ENCODE measurements around the gene PGAM2. TPM values are rescaled to one million over a fixed set of nuclear protein-coding genes. Genes with fewer than 3 reads are reported as not detected.
A peak's percentile ranks its signal among the peaks of the same experiment; 100 is the strongest.

Gene PGAM2
- total and polyA plus RNA-seq, 2 of the 13 experiments (the other 11 are each of a cell fraction or from before 2014, with no cell fraction given): 0.22 TPM; not detected in 1

DNA sequence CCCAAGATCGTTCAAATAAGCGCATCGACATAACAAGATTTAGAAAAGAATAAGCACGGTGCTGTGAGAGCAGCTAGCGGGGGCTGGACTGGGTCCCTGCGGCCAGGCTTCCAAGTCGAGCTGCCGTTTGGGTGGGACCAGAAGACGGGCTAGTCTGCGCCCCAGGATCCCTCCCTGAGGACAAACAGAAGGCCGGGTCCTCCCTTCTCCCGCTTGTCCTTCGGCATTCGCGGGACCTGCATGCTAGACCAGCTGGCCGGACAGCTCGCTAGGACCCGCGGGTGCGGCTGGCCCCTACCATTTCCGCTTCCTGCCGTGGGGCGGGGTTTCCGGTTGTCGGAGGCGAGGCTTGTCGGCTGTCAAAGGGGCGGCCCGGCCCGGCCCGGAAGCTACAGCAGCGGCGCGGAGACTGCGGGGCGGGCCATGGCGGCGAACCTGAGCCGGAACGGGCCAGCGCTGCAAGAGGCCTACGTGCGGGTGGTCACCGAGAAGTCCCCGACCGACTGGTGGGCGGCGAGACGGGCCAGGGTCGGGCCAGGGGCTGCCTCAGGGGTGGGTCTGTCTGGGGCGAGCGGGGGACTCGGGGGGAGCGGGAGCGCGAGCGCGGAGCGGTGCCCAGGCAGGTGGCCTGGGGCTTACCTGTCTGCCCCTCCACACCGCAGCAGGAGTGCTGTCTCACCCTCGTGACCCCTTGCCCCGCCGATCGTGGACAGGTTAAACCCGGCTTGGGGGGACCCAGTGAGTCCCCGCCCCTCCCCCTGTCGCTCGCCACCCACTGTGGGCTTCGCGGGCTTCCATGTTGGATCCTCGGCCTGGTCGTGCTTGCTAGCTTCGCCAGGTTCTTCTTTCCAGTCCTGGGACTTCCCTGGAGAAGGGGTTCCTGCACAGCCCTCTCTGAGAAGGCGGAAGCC lies 20.8 kb downstream of the PGAM2 start, which contains the start of gene DBNL (continued):
- TF ChIP-seq ZBTB3 (CRISPR knock-in tag; IDR thresholded peaks at IDR 0.05; ENCODE audit: borderline replicate concordance, low read depth) (no peak), KLF16 (CRISPR knock-in tag; IDR thresholded peaks at IDR 0.05) (peak in 1 of 2 experiments; percentile 70; a peak in 1 of 4 replicates), ZNF260 (CRISPR knock-in tag; IDR thresholded peaks at IDR 0.05; ENCODE audit: borderline replicate concordance, low read depth) (no peak), ZNF296 (CRISPR knock-in tag; conservative IDR thresholded peaks at IDR 0.05) (no peak), ZNF614 (CRISPR knock-in tag; IDR thresholded peaks at IDR 0.05; ENCODE audit: borderline replicate concordance) (peak; percentile 60; the same call in 1 of the 2 replicates), TOE1 (CRISPR knock-in tag; IDR thresholded peaks at IDR 0.05) (no peak), TP53 (CRISPR knock-in tag; conservative IDR thresholded peaks at IDR 0.05) (no peak), ZNF629 (CRISPR knock-in tag; conservative IDR thresholded peaks at IDR 0.05) (peak; percentile 19; the same call in 1 of the 2 replicates), SNRNP70 (IDR thresholded peaks at IDR 0.05; ENCODE audit: low read depth, low read length) (no peak), E2F2 (CRISPR knock-in tag; IDR thresholded peaks at IDR 0.05; ENCODE audit: borderline replicate concordance) (no peak), PAXIP1 (CRISPR knock-in tag; conservative IDR thresholded peaks at IDR 0.05) (peak; percentile 42; the same call in 1 of the 2 replicates), ARID4A (CRISPR knock-in tag; IDR thresholded peaks at IDR 0.05; ENCODE audit: borderline replicate concordance) (peak; percentile 98), SNAI1 (CRISPR knock-in tag; IDR thresholded peaks at IDR 0.05; ENCODE audit: borderline replicate concordance) (no peak), ARNTL (CRISPR knock-in tag; IDR thresholded peaks at IDR 0.05) (no peak; the same call in 1 of the 2 replicates), TCF12 (IDR thresholded peaks at IDR 0.05) (no peak), TCF12 (CRISPR knock-in tag; IDR thresholded peaks at IDR 0.05) (no peak; the same call in none of the 2 replicates)
- TF ChIP-seq, protein P1, sequence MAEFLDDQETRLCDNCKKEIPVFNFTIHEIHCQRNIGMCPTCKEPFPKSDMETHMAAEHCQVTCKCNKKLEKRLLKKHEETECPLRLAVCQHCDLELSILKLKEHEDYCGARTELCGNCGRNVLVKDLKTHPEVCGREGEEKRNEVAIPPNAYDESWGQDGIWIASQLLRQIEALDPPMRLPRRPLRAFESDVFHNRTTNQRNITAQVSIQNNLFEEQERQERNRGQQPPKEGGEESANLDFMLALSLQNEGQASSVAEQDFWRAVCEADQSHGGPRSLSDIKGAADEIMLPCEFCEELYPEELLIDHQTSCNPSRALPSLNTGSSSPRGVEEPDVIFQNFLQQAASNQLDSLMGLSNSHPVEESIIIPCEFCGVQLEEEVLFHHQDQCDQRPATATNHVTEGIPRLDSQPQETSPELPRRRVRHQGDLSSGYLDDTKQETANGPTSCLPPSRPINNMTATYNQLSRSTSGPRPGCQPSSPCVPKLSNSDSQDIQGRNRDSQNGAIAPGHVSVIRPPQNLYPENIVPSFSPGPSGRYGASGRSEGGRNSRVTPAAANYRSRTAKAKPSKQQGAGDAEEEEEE (CRISPR knock-in tag; IDR thresholded peaks at IDR 0.05; ENCODE audit: borderline replicate concordance): no peak

Measured in HepG2 (cell line).